ENCODE data around the gene EIF4A3.

Gene EIF4A3

GRCh38 chr17:80138856-80139426 is 8.0 kb downstream of the EIF4A3 start:
- POLR2A ChIA-PET, result interaction anchor here (2.3 kb wide), 1 partner anchor 38 kb away, joined by 7 read pairs; the partner anchor contains the start of gene GAA
- CTCF ChIA-PET, result no interaction called here
- TF ChIP-seq L3MBTL2 (conservative IDR thresholded peaks at IDR 0.05), result no peak
- no peak for TF ChIP-seq ARNT (IDR thresholded peaks at IDR 0.05)
- TF ChIP-seq BHLHE40 (IDR thresholded peaks at IDR 0.05; ENCODE audit: borderline replicate concordance), result no peak
- no peak for DNase-seq (ENCODE audit: extremely low spot score)

- TF ChIP-seq FOXM1 (IDR thresholded peaks at IDR 0.05; ENCODE audit: borderline replicate concordance) (no peak), PKNOX1 (IDR thresholded peaks at IDR 0.05) (no peak), BHLHE40 (IDR thresholded peaks at IDR 0.05; ENCODE audit: borderline replicate concordance) (no peak), ELF4 (IDR thresholded peaks at IDR 0.05) (no peak), LEF1 (IDR thresholded peaks at IDR 0.05; ENCODE audit: borderline replicate concordance) (no peak)
- no peak for DNase-seq (ENCODE audit: extremely low spot score)
- ChIA-PET CTCF (no interaction called here), POLR2A (no interaction called here)
Measured at GRCh38 chr17:80137131-80137530, 9.8 kb downstream of the EIF4A3 start.

- no peak for TF ChIP-seq FOXA1 (IDR thresholded peaks at IDR 0.05)
- TF ChIP-seq TARDBP (IDR thresholded peaks at IDR 0.05), result no peak
- TF ChIP-seq HDGF (IDR thresholded peaks at IDR 0.05; ENCODE audit: borderline replicate concordance), result no peak
- no peak for TF ChIP-seq ELF4 (IDR thresholded peaks at IDR 0.05)
- no peak for TF ChIP-seq PKNOX1 (IDR thresholded peaks at IDR 0.05)
- no peak for TF ChIP-seq SUZ12 (IDR thresholded peaks at IDR 0.05)
- no peak for TF ChIP-seq FOXK2 (IDR thresholded peaks at IDR 0.05)
- no peak for TF ChIP-seq SP1 (IDR thresholded peaks at IDR 0.05)
- TF ChIP-seq CTBP1 (IDR thresholded peaks at IDR 0.05; ENCODE audit: borderline replicate concordance), result no peak
- TF ChIP-seq ARNT (IDR thresholded peaks at IDR 0.05), result no peak
- TF ChIP-seq FOXM1 (IDR thresholded peaks at IDR 0.05; ENCODE audit: borderline replicate concordance), result no peak
- no peak for TF ChIP-seq BHLHE40 (IDR thresholded peaks at IDR 0.05; ENCODE audit: borderline replicate concordance)
- no peak for TF ChIP-seq ZNF384 (IDR thresholded peaks at IDR 0.05)
- POLR2A ChIA-PET, result interaction anchor here (1.2 to 1.6 kb wide), 2 partner anchors 12 to 32 kb away, joined by 5 to 7 read pairs; partner anchors contain the start of gene GAA
- CTCF ChIA-PET, result interaction anchor here (0.7 kb wide), 1 partner anchor 32 kb away, joined by 3 read pairs; the partner anchor contains the start of gene GAA
- no peak for DNase-seq (ENCODE audit: extremely low spot score)
Measured at GRCh38 chr17:80133626-80133970, 13.3 kb downstream of the EIF4A3 start.

GRCh38 chr17:80132906-80133625 is 13.9 kb downstream of the EIF4A3 start:
- POLR2A ChIA-PET, result interaction anchor here (1.2 to 1.6 kb wide), 2 partner anchors 12 to 32 kb away, joined by 5 to 7 read pairs; partner anchors contain the start of gene GAA
- CTCF ChIA-PET, result no interaction called here
- no peak for DNase-seq (ENCODE audit: extremely low spot score)
- TF ChIP-seq CTBP1 (IDR thresholded peaks at IDR 0.05; ENCODE audit: borderline replicate concordance) (no peak), NFRKB (IDR thresholded peaks at IDR 0.05) (no peak), ZNF384 (IDR thresholded peaks at IDR 0.05) (no peak), ELF4 (IDR thresholded peaks at IDR 0.05) (no peak), FOXA1 (IDR thresholded peaks at IDR 0.05) (no peak), TARDBP (IDR thresholded peaks at IDR 0.05) (no peak), L3MBTL2 (conservative IDR thresholded peaks at IDR 0.05) (no peak), LEF1 (IDR thresholded peaks at IDR 0.05; ENCODE audit: borderline replicate concordance) (no peak), SP1 (IDR thresholded peaks at IDR 0.05) (no peak), HDGF (IDR thresholded peaks at IDR 0.05; ENCODE audit: borderline replicate concordance) (no peak), PKNOX1 (IDR thresholded peaks at IDR 0.05) (no peak), BHLHE40 (IDR thresholded peaks at IDR 0.05; ENCODE audit: borderline replicate concordance) (no peak), FOXM1 (IDR thresholded peaks at IDR 0.05; ENCODE audit: borderline replicate concordance) (no peak)

GRCh38 chr17:80130992-80131391 is 15.9 kb downstream of the EIF4A3 start:
- POLR2A ChIA-PET, result no interaction called here
- CTCF ChIA-PET, result no interaction called here
- DNase-seq (ENCODE audit: extremely low spot score), result no peak
- no peak for TF ChIP-seq FOXA1 (IDR thresholded peaks at IDR 0.05)
- TF ChIP-seq LEF1 (IDR thresholded peaks at IDR 0.05; ENCODE audit: borderline replicate concordance), result no peak
- no peak for TF ChIP-seq TARDBP (IDR thresholded peaks at IDR 0.05)
- no peak for TF ChIP-seq L3MBTL2 (conservative IDR thresholded peaks at IDR 0.05)
- TF ChIP-seq FOXK2 (IDR thresholded peaks at IDR 0.05), result no peak
- TF ChIP-seq SUZ12 (IDR thresholded peaks at IDR 0.05), result no peak
- TF ChIP-seq ARNT (IDR thresholded peaks at IDR 0.05), result no peak
- no peak for TF ChIP-seq PKNOX1 (IDR thresholded peaks at IDR 0.05)
- no peak for TF ChIP-seq ZNF384 (IDR thresholded peaks at IDR 0.05)
- TF ChIP-seq BHLHE40 (IDR thresholded peaks at IDR 0.05; ENCODE audit: borderline replicate concordance), result no peak
- TF ChIP-seq SP1 (IDR thresholded peaks at IDR 0.05), result no peak
- no peak for TF ChIP-seq HDGF (IDR thresholded peaks at IDR 0.05; ENCODE audit: borderline replicate concordance)
- no peak for TF ChIP-seq FOXM1 (IDR thresholded peaks at IDR 0.05; ENCODE audit: borderline replicate concordance)
- TF ChIP-seq CTBP1 (IDR thresholded peaks at IDR 0.05; ENCODE audit: borderline replicate concordance), result no peak
